Activated CD8-positive, alpha-beta memory T cell treated with anti-CD3 and anti-CD28 coated beads, Interleukin-2, amount 50 U/mL, for 1 hour (primary cell): ENCODE data around the gene ABCD1.
A peak's percentile ranks its signal among the peaks of the same experiment; 100 is the strongest.
"Not testable (repeated sequence)": the region's sequence is repeated elsewhere in the genome, so short reads cannot be mapped to it uniquely, and the experiment has no call there.

ENCODE experiments used
- DNase-seq: peaks from one replicate; pipeline ENCODE4 v3.0.0-alpha.2; 2020; ENCODE audit errors: extremely low read depth

ABCD1 gene

DNA sequence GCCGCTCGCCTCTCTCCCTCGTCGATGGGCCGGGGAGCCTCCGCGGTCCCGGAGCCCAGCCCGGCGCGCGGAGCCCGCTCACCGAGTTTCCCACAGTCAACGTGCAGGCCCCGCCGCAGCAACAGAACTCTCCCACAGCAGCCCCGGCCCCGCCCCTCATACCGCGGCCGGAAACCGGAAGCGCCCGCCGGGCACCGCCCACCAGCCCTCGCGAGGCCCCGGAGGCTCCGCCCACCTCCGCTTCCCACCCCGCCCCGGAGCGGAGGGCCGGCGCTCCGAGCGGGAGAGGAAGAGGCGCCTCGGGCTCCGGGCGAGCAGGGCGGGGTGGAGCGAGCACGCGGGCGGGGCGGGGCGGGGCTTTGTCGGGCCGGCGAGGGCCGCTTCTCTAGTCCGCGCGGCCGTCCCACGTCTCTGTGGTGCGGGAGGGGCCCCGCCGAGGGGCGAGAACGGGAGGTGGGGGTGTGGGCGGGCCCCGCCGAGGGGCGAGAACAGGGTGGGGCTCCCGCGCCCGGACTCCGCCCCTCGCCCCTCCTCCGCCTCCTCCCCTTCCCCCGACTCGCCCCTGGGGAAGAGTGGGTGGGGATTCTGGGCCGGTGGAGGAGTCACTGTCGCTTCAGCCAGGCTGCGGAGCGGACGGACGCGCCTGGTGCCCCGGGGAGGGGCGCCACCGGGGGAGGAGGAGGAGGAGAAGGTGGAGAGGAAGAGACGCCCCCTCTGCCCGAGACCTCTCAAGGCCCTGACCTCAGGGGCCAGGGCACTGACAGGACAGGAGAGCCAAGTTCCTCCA is at the start of gene ABCD1, which contains the start of gene BCAP31:
TSS of gene ABCD1 (plus strand) at position 605 of the 787 bp plus-strand sequence. CDS start 411 bp downstream, outside the sequence.
TSS of gene BCAP31 (minus strand) at position 136 of the 787 bp plus-strand sequence. CDS start 1,143 bp downstream, outside the sequence.
- DNase-seq: peak; percentile 47

DNA sequence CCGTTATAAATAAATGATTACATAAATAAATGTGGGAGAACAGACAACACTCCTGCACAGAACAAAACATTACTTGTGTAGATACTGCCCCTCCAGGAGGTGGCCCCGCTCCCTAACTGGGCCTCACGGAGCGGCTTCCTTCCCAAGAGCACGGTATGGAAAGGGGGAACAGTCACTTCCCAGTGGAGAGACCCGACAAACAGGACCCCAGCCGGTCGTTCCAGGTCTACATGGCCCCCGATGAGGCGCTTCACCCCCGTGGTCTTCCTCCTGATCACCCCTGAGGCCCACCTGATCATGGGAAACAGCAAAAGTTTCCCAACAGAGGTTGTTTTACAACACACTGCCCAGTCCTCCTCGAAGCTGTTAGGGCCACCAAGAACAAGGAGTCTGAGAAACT is 43.5 kb upstream of the ABCD1 start:
- DNase-seq: no peak

DNA sequence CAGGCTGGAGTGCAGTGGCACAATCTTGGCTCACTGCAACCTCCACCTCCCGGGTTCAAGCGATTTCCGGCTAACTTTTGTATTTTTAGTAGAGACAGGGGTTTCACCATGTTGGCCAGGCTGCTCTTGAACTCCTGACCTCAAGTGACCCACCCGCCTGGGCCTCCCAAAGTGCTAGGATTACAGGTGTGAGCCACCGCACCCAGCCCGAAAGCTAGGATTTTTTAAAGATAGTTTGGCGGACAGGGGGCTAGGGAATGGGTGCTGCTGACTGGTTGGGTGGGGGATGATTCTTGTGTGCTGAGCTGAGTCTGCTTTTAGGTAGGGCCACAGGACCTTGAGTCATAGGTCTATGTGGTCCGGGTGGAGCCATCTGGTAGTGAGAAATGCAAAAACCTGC is 41.2 kb upstream of the ABCD1 start:
- DNase-seq: not testable (repeated sequence)

DNA sequence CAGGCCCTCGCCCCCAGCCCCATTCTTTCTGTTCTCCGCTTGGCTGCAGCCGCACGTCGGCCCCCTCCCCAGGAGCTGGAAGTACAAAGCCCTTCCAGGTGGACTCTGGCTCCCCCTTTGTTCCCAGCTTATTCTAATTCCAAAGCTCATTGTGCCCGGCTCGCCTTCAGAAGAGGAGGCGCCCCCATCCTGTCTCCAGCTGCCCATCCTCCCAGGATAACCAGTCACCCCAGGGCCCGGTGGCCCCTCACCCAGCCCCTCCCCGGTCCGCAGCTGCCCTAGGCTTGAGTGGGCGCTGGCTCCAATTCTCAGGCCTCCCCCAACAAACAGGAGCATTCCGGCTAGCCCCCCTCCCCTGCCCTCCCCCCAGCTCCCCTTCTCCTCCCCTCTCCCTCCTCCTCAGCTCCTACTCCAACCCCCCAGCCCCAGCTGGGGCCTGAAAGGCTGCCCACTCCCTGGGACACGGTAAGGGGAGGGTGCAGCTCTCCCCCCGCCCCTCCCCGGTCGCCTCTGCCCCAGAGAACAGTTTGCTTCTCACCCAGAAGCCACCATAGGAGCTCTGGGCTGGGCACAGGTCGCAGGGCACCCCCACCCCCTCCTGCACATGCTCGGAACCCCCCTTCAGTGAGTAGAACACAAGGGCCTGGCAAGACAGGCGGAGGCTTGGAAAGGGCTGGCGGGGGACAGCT is 40.0 kb upstream of the ABCD1 start:
- DNase-seq: no peak

DNA sequence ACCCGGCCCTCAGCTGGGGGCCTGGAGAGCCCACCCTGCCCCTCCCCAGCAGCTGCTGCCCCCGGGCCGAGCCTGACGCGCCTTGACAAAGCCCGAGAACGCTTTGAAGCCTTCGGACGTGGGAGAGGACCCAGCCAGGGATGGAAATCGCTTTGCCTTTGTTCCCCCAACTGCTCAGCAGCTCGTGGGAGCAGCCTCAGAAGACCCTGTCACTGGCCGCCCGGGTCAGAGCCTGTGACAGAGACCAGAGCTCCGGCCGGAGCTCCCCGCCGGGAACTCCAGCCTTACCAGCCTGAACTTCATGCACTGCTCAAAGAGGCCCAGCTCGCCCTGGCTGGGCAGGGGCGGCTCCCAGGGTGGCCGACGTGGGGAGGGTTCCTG is 39.5 kb upstream of the ABCD1 start:
- no peak for DNase-seq

DNA sequence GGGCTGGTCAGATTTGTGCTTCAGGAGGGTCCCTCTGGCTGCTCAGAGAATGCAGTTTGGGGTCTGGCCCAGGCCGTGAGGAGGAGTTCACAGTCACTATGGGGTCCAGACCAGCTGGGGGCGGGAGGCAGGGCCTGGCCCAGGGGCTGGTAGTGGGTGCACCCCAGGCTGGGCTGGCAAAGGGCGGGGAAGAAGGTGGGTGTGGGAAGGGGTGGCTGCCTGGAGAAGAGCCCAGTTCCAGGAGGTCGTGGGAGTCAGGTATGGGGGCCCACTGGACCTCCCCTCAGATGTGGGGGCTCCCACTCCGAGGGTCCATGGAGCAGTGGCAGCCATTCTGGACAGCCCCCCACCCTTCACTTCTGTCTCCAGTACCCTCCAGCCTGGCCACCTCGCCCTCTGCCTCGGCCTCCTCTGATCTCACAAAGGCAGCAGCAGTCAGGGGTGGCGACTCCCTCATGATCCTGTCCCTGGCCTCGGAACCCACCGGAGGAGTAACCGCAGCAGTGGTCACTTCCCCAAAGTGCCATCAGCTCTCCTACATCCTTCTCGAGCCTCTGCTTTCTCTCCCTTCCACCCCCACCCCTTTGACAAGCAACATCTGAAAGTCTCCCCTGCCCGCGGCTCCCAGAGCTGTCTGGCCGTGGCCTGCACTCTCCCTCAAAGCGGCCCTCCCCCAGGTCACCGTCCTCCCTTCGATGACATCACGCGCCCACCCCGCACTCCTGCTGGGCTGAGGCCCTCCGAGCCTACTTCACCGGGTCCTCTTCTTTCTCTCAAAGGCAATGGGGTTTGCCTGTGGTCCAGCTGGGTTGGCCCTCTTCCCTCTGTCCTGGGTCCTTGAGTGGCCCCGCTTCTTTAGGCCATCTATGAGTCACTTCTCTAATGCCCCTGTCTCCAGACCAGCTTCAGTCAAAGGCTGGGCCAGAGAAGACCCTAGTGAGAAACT is 38.6 kb upstream of the ABCD1 start:
- DNase-seq: no peak

DNA sequence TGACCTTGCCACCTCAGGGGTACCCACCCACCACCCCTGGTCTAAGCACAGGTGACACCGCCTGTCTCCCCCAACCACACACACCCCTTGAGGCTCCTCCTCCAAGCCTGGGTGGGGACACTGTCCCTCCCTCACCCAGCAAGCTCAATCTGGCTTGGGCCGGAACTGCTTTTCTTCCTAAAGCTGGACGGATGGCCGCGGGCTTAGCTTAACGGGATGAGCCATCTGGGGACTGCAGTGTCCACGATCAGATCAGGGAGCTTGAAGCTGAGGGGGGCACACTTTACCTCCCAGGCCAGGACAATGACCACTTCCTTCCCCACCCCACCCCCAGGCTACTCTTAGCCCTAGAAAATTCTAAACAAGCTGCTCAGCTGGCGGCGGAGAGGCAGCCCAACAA is 37.9 kb upstream of the ABCD1 start:
- DNase-seq: no peak

DNA sequence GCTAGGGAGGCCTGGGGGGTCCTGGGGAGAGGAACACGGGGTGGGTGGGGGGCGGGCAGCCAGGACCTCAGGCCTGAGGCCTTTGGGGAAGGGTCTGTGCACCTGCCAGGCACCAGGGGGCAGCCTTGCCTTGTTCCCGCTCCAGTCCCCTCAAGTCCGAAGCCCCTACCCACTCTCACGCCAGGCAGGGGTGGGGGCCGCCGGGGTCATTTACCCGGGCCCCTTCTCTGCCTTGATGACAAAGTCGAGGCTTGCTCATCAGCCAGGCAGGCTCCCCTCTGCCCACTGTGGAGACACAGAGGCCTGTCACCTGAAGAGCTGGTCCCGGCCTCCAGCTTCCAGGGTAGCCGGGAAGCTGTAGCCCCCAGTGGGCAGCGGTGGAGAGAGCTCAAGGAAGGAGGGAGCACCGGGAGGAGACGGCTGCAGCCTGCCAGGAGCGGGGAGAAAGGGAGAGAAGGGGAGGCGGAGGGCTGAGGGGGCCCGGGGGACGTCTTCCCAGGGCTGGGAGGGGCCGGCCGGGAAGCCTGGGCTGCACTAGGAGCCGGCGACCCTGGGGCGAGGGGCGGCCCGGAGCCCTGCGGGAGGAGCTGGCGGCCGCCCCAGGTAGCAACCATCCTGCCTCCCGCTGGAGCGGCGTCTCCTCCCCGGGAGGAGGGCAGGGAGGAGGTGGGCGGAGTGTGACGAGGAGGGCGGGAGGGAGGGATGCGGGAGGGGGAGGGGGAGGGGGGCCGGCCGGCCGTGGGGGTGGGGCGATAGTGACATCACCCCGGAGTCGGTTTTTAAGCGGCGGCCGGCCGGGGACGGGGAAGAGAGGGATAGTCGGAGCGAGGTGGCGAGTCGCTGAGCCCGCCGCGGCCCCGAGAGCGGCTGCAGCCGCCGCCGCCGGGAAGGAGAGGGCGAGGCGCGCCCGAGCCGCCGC is 37.3 kb upstream of the ABCD1 start, which contains the start of gene SLC6A8:
TSS of gene SLC6A8 (plus strand) at position 806 of the 919 bp plus-strand sequence. CDS start 649 bp downstream, outside the sequence.
- DNase-seq: no peak

DNA sequence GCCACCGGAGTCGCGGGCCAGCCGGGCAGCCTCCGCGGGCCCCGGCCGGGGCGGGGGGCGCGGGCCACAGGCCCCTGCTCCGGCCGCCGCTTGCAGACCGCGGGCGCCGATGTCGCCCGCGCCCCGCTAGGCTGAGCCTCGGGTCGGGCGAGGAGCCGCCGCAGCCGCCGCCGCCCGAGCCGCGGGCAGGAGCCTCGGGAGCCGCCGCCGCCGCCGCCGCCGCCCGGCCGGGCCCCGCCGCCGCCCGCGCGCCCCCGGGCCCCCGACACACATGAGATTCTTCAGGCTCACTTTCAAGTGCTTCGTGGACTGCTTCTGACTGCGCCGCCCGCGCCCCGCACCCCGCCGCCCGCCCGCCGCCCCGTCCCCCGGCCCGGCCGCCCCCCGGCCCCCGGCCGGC is 36.6 kb upstream of the ABCD1 start:
- DNase-seq: no peak

DNA sequence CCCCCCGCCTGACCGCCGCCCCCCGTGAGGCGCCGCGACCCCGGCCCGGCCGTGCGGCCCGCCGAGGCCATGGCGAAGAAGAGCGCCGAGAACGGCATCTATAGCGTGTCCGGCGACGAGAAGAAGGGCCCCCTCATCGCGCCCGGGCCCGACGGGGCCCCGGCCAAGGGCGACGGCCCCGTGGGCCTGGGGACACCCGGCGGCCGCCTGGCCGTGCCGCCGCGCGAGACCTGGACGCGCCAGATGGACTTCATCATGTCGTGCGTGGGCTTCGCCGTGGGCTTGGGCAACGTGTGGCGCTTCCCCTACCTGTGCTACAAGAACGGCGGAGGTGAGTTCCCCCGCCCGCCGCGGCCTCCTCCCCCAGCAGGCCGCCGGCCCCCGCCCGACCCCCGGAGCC is 36.1 kb upstream of the ABCD1 start:
- DNase-seq: no peak

DNA sequence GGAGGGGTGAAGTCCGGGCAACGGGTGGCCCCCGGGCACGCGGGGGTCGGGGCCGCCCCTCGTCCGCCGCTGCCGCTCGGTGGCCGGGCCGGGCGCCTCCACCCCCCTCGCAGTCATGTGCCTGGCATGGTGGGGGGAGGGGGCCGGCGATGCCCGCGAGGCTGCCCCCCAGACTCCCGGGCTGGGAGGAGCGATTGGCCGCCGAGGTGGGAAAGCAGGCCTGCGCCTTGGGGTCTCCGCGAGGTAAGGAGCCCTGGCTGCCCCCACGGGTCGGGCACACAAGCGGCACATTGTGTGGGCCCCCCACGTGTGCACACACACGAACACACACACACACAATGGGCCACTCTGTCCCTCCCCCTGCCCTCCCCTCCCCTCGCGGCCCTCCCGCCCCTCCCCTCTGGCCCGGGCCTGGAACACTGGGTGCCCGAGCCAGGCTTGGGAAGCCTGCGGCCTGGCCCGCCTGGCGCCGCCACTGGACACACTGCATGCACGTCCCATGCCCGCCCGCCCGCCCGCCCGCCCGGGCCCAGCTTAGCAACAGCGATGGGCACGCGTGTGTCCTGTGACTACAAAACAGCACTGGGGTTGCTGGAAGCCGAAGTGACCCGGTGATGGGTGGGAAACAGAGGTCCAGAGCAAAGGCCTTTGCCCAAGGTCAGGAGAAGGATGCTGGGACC is 35.6 kb upstream of the ABCD1 start:
- DNase-seq: no peak

DNA sequence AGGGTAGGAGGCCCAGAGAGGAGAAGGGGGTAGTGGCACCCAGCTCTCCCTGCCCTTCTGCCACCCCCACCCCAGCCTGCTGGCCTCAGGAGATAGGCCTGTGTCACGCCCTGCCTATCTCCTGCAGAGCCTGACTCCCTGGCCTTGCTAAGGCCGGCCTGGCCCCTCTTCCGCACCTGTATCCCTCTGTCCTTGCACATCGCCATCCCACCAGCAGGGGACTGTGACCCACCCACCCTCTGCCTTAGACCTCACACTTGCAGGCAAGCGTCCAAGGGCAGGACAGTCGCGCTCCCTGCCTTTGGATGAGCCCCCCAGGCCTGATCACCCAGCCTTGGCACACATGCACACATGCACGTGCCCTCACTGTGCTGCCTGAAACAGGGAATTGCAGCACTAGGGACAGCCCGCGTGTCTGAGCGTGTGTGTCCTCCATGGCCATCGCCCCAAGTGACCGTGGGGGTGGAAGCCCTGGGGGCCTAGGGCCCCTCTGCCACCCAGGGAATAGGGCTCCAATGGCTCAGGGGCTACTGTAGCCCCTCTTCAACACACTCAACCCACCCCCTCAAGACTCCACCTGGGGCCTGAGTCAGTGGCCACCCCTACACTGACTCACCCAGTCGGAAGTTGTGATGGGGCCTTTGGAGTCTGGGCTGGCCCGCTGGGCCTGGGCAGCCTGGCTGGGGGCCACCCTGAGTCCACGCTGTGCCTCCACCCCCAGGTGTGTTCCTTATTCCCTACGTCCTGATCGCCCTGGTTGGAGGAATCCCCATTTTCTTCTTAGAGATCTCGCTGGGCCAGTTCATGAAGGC is 34.8 kb upstream of the ABCD1 start:
- no peak for DNase-seq

DNA sequence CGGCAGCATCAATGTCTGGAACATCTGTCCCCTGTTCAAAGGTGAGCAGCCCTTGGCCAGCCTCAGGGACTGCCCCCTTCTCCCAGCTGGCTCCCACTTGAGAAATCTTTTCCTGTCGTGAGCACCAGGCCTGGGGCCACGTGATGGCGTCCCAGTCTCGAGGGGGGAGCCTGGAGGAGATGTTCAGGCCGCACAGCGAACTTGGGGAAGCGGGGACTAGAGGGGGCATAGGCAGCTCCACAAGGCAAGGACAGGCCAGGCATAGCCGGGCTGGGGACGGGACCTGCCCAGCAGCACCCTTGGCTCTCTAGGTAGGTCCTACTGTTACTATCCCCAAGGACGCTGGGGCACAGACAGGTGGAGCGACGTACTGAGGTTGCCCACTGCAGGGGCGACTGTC is 34.2 kb upstream of the ABCD1 start:
- no peak for DNase-seq

DNA sequence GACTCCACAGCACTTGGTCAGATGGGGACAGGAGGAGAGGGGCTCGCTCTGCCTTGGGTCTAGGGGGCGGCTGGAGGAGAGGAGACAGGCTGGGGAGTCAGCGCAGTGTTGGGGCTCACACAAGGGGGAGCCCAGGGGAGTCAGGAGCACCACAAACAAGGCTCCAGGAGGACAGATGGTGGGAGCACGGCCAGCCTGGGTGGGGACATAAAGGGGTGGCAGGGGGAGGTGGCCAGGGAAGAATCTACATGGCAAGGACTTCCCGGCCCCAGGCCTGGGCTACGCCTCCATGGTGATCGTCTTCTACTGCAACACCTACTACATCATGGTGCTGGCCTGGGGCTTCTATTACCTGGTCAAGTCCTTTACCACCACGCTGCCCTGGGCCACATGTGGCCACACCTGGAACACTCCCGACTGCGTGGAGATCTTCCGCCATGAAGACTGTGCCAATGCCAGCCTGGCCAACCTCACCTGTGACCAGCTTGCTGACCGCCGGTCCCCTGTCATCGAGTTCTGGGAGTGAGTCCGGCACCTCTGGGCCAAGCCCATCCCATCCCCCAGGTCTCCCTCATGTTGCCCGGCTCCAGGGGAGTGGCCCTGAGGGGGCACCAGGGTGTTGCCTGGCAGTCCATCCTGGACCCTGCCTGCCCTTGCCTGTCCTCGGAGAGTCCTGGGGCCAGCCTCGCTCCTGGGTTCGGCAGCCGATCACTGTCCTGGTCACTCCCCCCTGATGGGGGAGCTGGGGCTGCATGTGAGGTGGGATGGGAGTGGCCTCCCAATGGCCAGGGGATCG is 33.4 kb upstream of the ABCD1 start:
- not testable (repeated sequence) for DNase-seq

DNA sequence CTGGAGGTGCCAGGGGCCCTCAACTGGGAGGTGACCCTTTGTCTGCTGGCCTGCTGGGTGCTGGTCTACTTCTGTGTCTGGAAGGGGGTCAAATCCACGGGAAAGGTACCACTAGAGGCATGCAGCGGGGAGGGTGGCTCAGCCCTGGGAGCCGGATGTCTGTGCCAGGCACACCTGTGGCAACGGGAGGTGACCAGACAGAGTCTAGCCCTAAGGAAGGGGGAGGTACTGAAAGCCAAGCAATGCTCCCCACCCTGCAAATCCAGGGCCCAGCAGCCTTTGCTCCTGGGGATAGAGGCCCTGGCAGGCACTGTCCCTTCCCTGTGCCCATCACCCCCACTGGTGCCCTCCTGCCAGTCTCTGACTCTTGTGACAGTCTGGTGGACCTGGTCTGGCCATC is 32.7 kb upstream of the ABCD1 start:
- DNase-seq: no peak

DNA sequence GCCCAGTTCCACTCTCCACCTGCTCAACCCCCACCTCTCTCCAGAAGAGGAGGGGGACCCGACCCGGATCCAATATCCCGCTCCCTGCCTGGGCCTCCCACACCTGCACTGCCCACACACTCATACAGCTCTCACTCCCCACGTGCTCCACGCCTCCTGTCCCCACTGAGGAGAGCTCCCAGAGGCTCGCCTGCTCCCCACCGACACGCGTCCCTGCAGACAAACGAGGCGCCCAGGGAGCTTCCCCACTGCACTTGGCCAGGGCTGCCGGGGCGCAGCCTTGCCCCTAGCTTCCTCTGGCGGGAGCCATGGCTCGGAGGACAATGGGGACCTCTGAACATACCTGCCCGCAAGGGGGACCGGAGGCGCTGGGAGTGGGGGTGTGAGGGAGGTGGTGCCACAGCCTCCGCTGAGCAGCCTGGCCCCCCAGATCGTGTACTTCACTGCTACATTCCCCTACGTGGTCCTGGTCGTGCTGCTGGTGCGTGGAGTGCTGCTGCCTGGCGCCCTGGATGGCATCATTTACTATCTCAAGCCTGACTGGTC is 32.0 kb upstream of the ABCD1 start:
- DNase-seq: no peak

DNA sequence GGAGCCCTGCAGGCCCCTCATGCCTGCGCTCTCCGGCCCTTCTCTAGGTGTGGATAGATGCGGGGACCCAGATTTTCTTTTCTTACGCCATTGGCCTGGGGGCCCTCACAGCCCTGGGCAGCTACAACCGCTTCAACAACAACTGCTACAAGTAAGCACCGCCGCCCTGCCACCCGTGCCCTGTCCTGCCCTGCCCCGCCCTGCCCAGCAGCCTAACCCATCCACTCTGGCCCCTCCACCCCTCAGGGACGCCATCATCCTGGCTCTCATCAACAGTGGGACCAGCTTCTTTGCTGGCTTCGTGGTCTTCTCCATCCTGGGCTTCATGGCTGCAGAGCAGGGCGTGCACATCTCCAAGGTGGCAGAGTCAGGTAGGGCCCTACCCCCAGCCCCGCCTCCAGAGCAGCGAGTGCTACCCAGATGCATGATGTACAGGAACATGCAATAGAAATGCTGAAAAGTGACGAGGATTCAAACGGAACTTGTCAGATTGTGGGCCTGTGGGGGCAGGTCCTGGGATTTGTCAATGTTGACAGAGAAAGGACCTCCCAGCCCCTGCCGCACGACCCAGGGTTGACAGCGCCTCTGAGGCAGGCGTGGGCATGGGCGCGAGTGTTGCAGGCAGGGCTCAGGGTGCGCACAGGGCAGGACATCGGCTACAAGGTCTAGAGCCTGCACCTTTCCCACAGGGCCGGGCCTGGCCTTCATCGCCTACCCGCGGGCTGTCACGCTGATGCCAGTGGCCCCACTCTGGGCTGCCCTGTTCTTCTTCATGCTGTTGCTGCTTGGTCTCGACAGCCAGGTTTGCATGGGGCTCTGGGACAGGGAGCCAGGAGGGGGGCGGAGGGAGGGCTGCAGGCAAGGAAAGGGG is 31.2 kb upstream of the ABCD1 start:
- no peak for DNase-seq
